GM21576 (cell line): ENCODE results near the gene MRM3.
"Not testable (repeated sequence)": the region's sequence is repeated elsewhere in the genome, so short reads cannot be mapped to it uniquely, and the experiment has no call there.

ENCODE experiments used
- ATAC-seq: cut with Tn5 transposase; IDR thresholded peaks from one replicate; pipeline ENCODE4 v1.9.1; 2021; ENCODE audit warnings: mild to moderate bottlenecking, moderate library complexity; ENCODE audit not compliant: unreplicated experiment

The MRM3 gene

DNA sequence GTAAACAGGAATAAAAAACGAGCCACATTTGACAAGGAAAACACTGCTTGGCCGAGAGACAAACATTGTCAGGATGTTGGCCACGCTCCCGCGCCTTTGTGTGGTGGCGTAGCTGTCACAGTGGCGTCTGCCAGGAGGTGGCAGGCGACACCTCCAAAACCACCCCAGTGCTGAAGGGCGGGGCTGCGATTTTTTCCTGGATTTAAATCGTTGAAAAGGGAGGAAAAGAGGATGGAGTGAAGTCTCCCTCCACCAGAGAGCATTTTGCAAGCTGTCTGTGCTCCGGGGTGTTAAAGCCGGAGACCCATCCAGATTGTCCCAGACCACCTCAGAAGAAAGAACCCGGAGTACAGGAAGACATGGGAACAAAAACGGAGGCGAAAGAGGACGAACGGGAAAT is 12.7 kb downstream of the MRM3 start:
- ATAC-seq: no peak

GRCh38 chr17:795276-795675 is 13.1 kb downstream of the MRM3 start:
- no peak for ATAC-seq

GRCh38 chr17:795721-796120 is 13.6 kb downstream of the MRM3 start:
- no peak for ATAC-seq

DNA sequence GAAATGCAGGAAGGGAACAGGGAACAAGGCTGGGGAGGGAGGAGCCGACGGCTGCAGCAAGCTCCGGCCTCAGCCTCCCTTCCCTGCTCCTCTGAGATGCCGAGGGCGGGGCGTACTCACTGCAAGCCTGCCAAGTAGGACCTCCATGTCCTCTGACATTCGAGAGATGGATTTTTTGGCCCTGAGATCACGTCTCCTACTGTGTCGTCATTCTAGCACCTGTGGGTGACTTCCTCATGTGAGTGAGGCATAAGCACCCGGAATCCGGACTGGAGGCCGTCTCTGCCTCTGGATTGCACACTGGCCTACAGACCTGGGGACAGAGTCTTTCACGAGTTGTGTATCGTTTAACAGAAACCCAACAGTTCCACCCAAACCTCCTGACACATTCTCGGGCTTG is 14.5 kb downstream of the MRM3 start:
- no peak for ATAC-seq

DNA sequence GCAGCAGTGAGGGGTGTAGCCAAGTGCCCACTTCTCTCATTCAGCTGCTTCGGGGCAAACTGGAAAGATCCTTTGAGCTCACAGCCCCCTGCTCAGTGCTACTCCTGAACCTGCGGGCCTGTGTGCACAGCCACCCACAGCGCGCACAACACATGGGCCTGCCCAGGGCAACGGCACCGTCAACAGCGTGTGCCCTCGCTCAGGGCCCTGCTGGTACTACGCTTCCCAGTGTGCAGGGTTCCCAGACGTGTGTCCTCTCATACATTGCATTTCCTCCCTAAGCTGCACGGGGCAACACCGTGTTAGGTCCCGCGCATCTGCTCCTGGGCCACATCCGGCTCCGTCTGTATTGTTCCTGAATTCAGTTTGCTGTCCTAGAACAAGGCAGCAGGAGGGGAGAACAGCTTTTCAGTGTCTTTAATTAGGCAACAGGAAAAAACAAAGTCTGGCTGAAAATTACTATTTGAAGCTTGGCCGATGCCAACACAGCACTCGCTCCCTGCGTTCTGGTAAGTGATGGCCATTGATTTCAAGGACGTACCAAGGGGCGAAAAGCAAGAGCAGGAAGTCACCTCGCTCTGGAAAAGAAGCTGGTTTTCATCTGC is 15.2 kb downstream of the MRM3 start:
- ATAC-seq: no peak

- ATAC-seq: no peak
Measured at GRCh38 chr17:798246-798645, 16.1 kb downstream of the MRM3 start.

GRCh38 chr17:799261-799660 is 17.1 kb downstream of the MRM3 start:
- no peak for ATAC-seq

DNA sequence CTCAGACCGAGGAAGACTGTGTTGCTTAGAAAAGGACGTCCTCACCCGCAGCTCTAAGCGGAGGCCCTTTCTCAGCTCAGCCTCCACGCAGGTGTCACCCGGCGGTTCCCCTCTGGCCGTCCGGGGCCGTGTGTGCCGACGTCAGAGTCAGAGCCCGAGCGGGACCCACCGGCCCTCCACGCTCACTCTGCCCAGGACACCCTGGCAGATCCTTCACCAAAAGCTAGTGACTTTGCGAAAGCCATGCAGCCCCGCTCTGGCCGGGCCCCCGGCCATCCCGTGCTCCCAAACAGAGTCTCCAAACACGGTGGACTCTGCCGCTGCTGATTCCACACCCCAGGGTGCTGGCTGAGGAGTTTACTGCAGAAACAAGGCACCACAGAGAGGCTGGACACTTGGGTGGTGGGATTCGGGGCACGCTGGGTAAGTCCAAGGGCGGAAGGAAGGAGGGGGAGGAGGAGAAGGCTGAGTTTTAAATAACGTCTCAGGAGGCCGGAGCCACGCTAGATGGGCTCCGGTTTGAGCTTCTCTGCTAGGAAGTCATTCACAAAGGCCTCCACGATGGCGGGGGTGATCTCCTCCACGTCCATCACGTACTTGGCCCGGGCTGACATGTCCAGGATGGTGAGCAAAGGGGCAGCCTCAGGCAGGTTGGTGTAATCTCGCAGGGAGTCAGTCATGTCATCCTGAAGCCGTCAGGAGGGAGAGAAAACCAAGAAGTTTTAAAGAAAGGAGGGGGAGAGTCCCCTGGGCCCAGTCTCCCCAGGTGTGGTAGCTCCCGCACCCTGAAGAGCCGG is 18.5 kb downstream of the MRM3 start:
- ATAC-seq: no peak

GRCh38 chr17:801660-802059 is 19.5 kb downstream of the MRM3 start:
- ATAC-seq: no peak

GRCh38 chr17:802481-802880 is 20.3 kb downstream of the MRM3 start:
- ATAC-seq: no peak

DNA sequence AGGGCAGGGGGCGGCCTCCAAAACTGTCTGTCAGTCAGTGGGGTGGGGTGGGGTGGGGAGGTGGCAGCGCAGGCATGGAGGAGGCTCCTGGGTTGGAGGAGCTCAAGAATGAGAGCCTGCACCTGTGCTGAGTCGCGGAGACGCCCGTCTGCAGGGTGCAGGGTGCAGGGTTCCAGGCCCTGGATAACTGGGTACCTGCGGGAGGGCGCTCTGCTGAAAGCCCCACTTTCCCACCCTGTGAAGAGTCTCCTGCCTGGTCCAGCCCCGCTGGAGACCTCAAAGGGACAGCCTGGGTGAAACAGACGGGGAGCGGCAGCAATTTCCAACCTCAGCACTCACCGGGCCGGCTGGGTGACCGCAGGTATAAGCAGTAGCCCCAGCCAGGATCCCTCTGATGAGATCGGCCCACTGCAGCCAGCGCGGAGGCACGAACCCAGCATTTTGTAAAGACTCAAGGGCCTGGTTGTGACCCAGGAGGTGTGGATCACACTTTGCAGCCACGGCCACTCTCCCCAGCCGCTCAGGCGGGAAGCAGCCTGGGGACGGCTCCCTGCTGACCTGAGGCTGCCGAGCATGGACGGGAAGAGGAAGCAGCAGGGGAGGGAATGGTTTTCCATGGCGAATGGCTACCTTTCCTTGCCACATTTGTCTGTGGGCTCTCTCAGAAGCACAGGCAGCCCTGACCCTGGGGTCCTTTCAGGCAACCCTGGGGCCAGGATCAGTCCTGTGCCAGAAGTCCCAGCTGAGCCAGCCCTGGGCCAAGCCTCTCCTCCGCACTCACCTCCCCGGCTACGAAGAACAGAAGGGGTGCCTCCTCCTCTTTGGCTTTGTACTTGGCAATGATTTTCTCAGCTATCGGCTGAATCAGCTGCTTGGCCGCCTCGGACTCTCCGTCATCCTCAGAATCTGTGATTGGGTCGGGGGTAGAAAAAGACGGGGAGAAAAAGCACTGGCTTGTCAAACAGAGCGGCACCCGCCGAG is 21.0 kb downstream of the MRM3 start:
- ATAC-seq: no peak

GRCh38 chr17:804541-805435 is 22.6 kb downstream of the MRM3 start:
- ATAC-seq: no peak

- not testable (repeated sequence) for ATAC-seq
Measured at GRCh38 chr17:805886-806285, 23.7 kb downstream of the MRM3 start.

GRCh38 chr17:806346-806745 is 24.2 kb downstream of the MRM3 start:
- ATAC-seq: no peak

- no peak for ATAC-seq
Measured at GRCh38 chr17:806781-807522, 24.8 kb downstream of the MRM3 start.

DNA sequence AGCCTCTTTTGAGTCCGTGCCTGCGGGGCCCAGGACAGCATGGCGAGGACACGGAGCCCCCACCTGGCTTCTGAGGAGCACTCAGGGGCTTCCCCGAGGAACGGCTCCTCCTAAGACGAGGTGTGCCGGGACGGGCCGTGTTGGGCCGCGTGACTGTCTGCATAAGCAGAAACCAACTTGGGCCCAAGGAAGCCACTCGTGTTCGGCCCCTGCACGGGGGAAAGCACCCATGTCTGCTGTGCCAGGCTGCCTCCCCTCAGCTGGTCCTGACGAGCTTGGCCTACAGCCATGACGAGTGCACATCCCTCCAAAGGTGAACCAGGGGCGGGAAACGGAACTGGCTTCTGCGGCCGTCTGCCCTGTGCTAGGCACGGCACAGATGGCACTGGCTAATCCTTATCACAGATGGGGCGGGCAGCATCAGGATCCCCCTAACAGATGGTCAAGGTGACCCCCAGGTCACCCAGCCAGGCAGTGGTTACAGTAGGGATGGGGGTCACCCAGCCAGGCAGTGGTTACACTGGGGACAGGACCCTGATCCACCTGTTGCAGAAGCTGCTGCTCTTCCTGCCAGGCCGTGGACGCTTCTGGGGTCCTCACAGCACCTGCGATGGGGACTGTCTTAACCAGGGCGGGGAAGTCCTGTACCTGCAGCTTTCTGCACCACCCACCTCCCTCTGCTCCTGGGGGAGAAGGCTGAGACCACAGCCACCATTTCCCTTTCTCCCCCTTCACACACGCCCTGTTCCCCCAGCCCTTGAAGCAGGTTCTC is 25.6 kb downstream of the MRM3 start:
- no peak for ATAC-seq

DNA sequence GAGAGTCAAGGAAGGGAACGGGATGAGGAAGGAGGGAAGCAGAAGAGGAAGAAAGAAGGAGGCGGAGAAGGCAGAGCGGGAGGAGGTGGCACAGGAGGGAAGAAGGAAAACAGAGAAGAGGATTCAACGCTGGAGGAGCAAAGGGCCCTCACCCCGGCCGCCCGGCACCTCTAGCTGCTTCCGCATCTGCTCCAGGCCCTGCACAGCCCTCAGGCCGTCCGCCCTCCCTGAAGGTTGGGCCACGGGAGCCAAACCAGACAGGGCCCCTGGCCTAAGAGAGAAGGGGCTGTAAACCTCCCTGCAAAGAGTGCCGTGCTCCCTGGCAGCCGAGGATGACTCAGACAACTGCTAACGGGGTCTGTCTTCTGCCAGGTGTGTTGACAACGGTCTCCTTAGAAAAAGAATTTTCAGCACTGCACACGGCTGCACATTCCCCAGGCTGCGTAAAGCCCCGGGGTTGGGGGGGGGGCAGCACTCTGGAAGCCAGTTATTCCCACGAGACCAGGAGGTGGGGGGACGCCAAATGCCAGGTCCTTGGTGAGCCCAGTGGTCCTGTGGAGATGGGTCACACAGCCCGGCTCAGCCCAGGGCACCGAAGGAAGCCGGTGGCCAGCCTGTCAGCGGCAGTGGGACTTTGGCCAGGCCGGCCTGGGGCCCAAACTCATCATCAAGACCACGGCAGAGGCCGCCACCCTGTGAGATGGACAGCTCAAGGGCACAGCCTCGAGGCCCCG is 29.1 kb downstream of the MRM3 start:
- ATAC-seq: no peak

- ATAC-seq: no peak
Measured at GRCh38 chr17:812638-813204, 30.6 kb downstream of the MRM3 start.
